Measurements from ENCODE around the gene VSIG4. TPM values are rescaled to one million over a fixed set of nuclear protein-coding genes. Genes with fewer than 3 reads are reported as not detected.
A peak's percentile ranks its signal among the peaks of the same experiment; 100 is the strongest.

VSIG4 gene
- total and polyA plus RNA-seq, 10 of the 15 experiments (the other 5 are each of a cell fraction or from before 2014, with no cell fraction given) = 0.05 to 0.36 TPM; not detected in 8

GRCh38 chrX:66046612-66047235, 6.8 kb upstream of the VSIG4 start (continued):
- TF ChIP-seq ZBTB11 (CRISPR knock-in tag; IDR thresholded peaks at IDR 0.05) (no peak), IRF5 (IDR thresholded peaks at IDR 0.05; ENCODE audit: borderline replicate concordance) (no peak), SIN3A (IDR thresholded peaks at IDR 0.05; ENCODE audit: low read depth, low read length) (no peak), HDAC6 (IDR thresholded peaks at IDR 0.05; ENCODE audit: unreplicated experiment) (no peak), ZNF207 (IDR thresholded peaks at IDR 0.05; ENCODE audit: borderline replicate concordance) (0 out of 2 replicates have a peak, but pooled peaks have one; percentile 33), RCOR1 (conservative IDR thresholded peaks at IDR 0.05; ENCODE audit: low read depth, low read length) (0 out of 2 replicates have a peak, but pooled peaks have one; percentile 64), ESRRA (IDR thresholded peaks at IDR 0.05; ENCODE audit: low read length) (no peak), MEF2A (IDR thresholded peaks at IDR 0.05; ENCODE audit: insufficient read depth, low read depth, low read length) (peak; percentile 84), ASH2L (IDR thresholded peaks at IDR 0.05; ENCODE audit: borderline replicate concordance, low read depth) (no peak), NFYB (IDR thresholded peaks at IDR 0.05; ENCODE audit: insufficient read depth, low read depth, low read length) (peak; percentile 53; the same call in 1 of the 2 replicates), ZNF687 (IDR thresholded peaks at IDR 0.05) (no peak), SPI1 (IDR thresholded peaks at IDR 0.05; ENCODE audit: borderline replicate concordance, insufficient read depth, low read depth, low read length) (peak; percentile 100), NR2F1 (conservative IDR thresholded peaks at IDR 0.05) (peak; percentile 81), RELB (IDR thresholded peaks at IDR 0.05; ENCODE audit: low read depth) (peak; percentile 97), CBX3 (IDR thresholded peaks at IDR 0.05; ENCODE audit: borderline replicate concordance, low read depth) (no peak), CREM (IDR thresholded peaks at IDR 0.05; ENCODE audit: low read depth) (peak; percentile 92), MYB (IDR thresholded peaks at IDR 0.05; ENCODE audit: borderline replicate concordance, low read depth, low read length) (peak; percentile 61; the same call in 1 of the 2 replicates), BACH1 (IDR thresholded peaks at IDR 0.05; ENCODE audit: borderline replicate concordance) (peak; percentile 97), MTA3 (IDR thresholded peaks at IDR 0.05; ENCODE audit: borderline replicate concordance, low read length) (peak; percentile 86)

All from GM12878 (cell line).